HS-5 (cell line): ENCODE data around the gene DCTPP1.

Experiments
- DNase-seq: peaks from one replicate; pipeline ENCODE4 v3.0.0-alpha.2; 2012; ENCODE audit warnings: low read depth

The DCTPP1 gene

DNA sequence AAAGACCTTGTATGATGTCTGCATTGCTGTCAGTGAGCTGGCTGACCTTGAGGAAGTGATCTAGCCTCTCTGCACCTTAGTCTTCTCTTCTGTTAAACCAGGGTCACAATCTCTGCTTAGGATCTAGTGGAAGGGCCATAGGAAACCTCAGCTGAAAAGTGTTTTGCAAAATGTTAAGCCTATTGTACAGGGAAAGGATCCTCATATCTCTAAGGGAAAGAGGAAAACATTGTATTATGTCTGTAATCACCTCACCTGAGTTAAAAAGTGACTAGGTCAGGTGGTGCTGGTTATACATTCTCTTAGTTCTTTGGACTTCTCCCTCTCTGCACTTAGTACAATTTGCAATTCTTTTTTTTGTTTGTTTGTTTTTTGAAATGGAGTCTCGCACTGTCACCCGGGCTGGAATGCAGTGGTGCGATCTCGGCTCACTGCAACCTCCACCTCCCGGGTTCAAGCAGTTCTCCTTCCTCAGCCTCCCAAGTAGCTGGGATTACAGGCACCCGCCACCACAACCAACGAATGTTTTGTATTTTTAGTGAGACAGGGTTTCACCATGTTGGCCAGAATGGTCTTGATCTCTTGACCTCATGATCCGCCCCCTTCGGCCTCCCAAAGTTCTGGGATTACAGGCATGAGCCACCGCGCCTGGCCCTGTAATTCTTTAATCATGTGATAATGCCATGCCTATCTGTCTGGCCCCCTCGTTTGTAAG, 17.8 kb upstream of the DCTPP1 start:
- no peak for DNase-seq

DNA sequence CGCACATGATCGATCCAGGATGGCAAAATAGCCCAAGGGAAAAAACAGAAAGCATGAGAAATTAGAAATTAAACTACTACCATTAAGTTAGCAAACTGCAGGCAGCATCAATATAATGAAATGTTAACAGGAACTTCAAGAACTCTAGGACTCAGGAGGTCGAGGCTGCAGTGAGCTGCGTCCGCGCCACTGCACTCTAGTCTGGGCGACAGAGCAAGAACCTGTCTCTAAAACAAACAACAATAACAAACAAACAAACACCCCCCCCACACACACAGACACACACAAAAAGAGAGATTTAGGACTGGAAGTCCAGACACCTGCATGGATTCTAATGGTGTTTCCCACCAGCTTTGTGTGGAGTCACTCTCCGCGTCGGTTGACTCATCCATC, 16.4 kb upstream of the DCTPP1 start:
- no peak for DNase-seq

DNA sequence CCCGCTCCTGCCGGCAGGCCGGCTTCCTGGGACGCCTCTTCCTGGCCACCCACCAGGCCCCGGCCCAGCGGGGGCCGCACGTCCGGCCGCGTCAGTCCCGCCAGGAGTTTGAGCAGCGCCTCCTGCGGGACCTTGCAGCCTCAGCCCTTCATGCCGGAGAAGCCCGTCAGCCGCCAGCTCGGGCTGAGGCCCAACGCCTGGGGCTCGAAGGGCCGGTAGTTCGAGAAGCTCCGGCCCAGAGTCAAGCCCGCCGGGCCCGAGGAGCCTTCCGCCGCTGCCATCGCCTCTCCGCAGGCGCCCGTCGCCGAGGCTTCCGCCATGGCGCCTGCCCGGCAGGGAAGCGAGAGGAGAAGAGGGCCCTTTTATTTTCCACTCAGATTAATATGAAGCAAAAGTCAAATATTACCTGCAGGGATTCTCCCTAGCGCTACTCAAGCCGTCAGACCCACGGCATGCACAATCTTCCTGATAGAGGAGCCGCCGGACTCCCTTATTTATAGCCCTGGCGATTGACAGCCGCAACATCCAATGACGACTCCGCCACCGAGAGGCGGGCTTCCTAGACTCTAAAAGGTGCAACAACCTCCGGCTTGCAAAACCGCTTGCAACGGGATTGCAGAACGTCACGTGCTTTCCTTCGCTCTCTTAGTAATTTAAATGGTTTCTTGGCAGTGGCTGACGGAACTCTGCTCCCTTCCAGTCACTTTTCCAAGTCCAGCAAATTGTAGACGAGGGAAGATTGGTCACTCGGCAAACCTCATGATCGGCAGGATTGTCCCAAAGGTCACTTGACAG, 15.8 kb upstream of the DCTPP1 start, which contains the start of gene SEPHS2:
Gene SEPHS2 (minus strand): TSS at position 467 of the 795 bp plus-strand sequence. CDS start 147 bp downstream, at position 320.
- peak; percentile 95 for DNase-seq

DNA sequence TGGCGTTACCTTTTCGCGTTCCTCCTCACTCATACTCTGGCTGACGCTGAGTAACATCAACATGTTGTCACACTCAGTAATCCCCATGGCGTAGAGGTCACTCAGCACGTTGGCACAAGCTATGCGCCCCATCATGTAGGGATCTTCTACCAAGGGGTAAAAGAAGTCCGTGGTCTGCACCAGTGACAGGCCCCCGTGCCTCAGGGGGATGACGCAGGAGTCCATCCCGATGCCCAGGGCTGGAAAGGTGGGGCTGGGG, 15.2 kb upstream of the DCTPP1 start:
- DNase-seq: no peak

DNA sequence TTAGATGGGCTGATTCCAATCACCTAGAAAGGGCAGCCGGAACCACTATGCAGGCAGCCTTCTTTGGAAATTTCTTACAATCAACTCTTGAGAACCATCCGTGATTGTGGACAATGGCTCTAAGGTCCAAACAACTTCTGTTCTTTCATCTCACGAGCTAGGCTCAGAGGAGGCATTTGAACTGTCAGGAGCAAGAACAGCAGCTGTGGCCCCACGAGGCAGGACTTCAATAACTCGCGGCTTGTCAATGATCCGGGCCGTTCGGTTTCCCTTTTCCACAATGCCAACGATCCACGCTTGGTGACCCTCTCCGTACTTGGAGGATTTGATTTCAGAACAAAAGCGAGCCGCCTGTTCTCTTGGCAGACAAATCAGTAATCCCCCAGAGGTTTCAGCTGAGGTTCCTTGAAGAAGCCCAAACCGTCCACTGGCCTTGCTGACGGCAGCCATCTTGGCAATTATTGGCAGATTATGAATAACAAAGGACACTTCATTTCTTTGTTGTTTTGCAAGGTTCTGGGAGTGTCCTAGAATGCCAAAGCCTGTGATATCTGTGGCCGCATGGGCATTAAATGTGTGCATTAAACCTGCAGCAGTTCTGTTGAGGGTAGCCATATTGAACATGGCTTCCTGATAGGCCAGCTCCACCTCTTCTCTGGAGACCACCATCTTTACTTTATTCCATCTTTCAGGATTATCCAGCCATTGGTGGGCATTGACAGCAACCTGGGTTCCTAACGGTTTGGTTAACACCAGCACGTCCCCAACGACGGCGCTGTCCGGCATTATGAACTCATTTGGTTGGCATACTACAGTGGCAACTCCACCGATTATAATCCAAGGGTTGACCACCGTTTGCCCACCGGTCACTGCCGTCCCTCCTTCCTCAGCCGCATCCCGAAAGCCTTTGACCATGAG, 14.7 kb upstream of the DCTPP1 start:
- DNase-seq: no peak

DNA sequence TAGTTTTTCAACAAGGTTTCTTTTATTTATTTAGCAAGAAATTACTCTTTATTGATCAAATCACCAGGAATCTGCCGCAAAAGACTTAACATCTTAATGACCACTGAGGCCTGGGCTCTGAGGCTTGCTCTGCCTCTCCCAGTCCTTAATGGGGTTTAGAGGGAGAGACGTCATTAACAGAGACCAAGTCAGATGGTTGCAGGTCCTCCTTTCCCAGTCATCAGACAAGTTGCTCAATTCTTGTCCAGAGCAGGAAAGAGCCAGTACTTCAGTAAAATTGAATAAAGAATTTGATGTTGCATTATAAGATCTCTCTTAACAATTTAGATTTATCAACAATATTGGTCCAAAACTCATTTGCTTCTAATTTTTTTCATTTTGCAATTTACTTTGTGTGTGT, 13.8 kb upstream of the DCTPP1 start:
- no peak for DNase-seq

DNA sequence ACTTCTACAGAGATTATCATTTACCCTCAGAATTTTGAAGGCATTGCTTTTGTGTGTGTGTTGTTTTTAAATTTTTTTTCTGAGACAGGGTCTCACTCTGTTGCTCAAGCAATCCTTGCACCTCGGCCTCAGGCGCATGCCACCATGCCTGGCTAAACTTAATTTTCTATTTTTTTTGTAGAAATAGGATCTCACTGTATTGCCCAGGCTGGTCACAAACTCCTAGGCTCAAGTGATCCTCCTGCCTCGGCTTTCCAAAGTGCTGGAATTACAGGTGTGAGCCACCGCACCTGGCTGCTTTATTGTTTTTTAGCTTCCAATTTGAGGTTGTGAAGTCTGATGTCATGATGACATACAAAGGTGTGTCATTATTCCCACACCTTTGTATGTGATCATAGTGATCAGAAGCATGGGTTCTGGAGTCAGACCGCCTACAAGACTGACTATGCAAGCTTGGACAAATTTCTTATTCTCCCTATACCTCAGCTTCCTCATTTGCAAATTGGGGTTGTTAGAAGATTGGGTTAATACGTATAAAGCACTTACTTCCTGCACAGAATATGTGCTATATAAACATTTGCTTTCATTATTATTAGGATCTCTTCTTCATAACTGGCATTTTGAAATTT, 10.0 kb upstream of the DCTPP1 start:
- DNase-seq: no peak

DNA sequence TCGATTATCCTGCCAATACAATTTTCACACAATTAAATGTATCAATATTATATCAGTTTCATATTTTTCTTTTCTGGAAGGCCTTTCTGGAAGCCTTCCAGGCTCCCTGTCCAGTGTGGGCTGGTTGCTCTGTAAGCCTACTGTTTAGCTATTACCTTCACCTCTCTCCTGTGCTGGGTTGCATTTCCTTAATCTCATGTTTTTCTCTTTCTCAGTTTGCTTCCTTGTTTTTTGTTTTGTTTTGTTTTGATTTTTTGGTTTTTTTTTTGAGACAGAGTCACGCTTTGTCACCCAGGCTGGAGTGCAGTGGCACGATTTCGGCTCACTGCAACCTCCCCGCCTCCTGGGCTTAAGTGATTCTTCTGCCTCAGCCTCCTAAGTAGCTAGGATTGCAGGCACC, 9.0 kb upstream of the DCTPP1 start:
- DNase-seq: no peak

DNA sequence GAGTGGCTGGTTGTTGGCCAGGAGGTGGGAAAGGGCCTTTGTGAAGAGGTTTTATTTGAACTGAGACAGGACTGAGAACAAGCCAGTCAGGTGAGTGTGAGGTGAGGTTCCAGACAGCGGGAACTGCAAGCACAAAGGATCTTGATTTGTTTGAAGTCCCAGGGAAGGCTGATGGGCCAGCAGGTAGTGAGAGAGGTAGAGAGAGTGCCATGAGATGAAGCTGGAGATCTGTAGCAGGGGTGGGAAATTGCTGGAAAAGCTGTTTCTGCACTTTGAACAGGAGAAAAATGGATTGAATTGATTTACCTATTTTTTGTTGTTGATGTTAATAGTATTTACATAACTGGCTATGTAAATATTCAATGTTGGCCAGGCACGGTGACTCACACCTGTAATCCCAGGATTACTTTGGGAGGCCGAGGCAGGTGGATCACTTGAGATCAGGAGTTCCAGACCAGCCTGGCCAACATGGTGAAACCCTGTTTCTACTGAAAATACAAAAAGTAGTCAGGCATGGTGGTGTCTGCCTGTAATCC, 7.7 kb upstream of the DCTPP1 start:
- no peak for DNase-seq

DNA sequence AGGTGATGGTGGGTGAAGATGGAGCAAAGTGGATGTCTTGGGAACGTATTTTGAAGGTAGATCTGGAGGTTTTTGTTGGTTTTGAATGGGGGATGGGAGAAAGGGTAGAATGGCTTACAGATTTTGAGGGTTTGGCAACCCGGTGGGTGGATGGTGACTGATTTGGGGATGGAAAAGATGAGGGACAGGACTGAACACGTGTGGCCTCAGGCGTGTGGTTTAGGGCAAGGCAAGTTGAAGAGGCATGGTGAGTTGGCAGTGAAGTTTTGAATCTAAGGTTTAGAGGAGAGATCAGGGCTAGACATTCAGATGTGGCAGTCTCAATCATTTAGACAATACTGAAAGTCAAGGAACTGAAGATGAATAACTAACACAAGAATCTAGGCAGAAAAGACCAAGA, 5.0 kb upstream of the DCTPP1 start:
- no peak for DNase-seq

DNA sequence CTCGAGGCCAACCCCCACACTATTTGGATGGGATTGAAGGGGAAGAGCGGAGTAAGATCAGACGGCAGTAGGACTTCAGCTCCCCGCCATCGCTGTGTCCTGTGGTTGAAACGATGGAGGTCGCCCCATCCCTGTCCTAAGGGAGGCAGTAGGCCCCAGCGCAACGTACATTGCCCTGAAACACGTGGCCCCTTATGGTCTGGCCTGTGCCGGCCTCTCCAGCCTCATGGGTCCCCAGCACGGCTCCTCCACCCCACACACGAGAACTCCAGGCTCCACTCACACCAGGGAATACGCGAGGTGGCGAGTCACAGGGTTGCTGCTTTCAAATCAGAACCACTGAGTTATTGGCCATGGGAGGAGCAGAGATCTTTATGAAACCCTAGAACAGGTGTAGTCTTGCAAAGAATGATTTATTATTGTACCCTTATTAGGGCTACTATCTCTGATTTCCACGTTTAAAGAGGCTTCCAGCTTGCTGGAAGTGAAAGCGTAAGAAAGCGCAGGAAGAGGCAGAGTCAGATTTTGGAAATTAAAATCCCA, 669 bp upstream of the DCTPP1 start:
- DNase-seq: no peak

DNA sequence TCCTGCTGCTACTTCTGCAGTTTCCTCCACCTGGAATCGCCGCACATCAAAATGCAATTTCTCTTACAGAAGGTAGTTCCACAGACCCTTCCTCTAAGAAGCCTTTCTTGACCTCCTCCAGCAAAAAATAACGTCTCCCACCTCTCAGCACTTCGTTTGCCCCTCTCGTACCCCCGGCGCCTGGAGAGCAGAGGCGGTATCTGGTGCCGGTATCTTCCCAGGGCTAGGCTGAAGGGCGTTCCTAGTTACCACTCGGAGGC, 482 bp downstream of the DCTPP1 start:
- no peak for DNase-seq

DNA sequence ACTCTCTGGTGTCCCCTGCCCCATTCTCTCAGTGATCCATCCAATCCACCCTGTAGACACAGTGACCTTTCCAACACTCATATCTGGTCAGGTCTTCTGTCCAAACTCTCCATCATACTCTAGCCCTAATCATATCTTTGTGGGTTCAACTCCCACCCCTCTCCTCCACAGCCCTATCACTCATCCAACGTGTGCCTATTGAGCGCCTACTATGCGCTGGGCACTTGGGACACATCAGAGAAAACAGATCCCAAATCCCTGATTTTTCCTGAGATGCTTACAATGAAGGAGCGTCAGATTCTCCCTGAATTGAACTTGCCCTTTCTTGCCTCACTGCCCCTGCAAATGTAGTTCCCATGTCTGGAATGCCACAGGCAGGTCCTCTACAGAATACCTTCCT, 1.8 kb downstream of the DCTPP1 start:
- DNase-seq: no peak

DNA sequence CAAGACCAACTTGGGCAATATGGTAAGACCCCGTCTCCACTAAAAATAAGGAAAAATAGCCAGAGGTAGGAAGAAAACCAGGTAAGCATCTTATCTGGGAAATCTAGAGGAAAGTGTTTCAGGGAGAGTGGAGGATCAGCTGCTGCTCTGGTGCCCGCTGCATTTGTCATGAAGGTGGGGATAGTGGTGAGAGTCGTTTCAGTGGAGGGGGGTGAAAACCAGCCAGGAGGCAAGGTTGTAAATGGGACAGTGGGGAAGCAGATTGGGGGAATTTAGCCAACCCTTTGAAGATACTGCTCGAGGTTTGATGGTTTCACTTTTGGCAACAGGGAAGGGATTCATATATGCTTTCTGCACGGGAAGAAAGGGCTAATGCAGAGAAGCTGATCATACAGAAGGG, 8.8 kb downstream of the DCTPP1 start:
- no peak for DNase-seq

DNA sequence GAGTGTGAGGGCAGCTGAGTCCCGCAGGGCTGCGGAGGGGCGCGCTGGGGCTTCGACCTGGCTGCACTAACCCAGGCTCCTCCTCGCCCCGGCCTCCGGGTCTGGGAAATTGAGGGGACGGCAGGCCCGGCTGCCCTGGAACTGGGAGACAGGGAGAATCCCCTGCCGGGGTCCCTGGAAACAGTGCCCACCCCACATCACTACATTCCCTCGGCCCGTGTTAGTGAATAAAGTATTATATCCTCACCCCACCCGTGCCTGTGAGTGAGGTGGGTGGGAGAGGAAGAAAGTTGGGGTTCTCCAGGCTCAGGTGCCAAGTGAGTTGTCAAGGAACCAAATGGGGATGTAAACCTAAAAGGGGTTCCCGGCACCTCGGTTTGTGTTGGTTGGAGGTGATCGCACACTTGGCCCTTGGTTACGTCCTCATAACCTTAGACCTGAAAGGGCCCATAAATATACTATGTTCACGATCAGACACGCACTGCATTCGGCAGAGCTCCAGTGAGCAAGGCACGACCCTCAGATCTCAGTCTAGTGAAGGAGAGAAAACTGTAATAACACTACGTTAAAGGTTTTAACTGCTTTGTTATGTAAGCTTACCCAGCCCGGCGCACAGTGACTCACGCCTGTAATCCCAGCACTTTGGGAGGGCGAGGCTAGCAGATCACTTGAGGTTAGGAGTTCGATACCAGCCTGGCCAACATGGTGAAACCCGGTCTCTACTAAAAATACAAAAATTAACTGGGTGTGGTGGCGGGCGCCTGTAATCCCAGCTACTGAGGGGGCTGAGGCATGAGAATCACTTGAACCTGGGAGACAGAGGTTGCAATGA, 11.3 kb downstream of the DCTPP1 start:
- DNase-seq: no peak

DNA sequence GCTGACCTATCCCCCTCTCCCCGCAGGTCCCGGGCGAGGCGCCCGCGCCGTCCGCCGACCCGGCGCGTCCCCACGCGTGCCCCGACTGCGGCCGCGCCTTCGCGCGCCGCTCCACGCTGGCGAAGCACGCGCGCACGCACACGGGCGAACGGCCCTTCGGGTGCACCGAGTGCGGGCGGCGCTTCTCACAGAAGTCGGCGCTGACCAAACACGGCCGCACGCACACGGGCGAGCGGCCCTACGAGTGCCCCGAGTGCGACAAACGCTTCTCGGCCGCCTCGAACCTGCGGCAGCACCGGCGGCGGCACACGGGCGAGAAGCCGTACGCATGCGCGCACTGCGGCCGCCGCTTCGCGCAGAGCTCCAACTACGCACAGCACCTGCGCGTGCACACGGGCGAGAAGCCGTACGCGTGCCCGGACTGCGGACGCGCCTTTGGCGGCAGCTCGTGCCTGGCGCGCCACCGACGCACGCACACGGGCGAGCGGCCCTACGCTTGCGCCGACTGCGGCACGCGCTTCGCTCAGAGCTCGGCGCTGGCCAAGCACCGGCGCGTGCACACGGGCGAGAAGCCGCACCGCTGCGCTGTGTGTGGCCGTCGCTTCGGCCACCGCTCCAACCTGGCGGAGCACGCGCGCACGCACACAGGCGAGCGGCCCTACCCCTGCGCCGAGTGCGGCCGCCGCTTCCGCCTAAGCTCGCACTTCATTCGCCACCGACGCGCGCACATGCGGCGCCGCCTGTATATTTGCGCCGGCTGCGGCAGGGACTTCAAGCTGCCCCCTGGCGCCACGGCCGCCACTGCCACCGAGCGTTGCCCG, 12.1 kb downstream of the DCTPP1 start:
- no peak for DNase-seq

DNA sequence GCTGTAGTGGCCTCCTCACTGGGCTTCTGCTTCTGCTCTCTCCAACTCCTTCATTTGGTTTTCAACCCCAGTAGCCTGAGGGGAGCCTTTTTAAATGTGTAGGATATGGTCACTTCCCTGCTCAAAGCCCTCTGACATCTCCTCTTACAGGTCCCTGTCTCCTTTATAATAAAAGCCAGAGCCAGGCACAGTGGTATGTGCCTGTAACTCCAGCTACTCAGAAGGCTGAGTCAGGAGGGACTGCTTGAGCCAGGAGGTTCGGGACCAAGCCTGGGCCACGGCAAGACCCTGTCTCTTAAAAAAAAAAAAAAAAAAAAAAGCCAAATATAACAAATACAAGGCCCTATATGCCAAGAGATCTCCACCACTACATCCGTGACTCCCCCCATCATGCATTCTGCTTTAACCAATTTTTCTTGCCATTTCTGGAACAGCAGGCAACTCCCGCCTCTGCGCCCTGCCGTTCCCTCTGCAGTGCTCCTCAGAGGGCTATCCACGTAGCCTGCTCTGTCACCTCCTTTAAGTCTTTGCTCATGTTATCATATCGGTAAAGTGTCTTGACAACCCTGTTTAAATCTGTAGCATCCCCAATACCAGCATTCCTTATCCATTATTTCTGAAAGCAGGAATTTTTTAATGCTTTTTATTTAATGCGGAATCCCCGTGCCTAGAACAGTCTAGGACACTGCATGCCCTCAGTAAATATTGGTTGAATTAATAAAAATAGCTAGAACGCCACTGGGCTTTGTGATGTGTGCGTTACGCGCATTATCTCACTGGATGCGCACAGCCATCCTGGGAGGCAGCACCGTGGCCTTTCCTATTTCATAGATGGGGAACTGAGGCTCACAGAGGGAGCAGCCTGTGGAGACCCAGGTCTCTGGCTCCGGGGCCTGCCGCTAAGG, 13.0 kb downstream of the DCTPP1 start:
- DNase-seq: no peak

DNA sequence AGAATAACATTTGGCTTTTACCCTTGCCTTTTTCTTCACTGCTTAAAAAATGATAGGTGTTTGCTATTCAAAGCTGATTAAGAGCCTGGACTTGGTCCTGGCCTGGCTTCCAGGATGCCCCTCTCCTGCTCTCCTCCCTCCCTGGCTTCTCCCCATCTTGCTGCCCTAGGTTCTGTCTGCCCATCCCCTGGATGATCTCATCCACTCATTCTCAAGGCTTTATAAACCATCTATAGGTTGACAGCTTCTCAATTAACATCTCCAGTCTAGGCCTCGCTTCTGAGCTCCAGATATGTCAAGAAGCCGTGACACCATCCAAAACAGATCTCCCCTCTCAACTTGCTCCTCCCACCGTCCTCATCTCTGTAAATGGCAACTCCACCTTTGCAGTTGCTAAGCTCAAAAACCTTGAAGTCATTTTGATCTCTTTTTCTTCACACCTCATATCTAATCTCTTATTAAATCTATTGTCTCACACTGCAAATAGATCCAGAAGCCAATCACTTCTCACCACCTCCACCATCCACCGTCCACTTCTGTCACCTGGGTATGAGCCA, 13.7 kb downstream of the DCTPP1 start:
- DNase-seq: no peak

DNA sequence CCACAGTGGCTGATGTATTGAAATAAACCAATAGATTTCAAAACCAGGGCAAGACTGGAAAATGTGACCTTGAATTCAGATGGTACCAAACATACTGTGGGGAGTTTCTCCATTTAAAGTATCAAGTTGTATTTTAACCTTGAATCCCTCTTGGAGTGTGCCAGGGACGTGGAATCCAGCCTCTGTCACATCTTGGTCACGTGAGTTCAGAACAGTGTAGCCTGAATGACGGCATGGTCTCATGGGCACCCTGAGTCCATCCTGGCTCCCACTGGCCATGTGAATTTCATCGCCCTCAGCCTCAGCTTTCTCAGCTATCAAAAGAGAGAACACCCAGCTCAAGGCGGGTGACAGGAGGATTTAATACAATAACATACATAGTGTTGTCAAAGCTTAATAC, 15.7 kb downstream of the DCTPP1 start:
- DNase-seq: no peak
